Mucosa of descending colon (tissue), 3 donors: ENCODE measurements around the gene TRIM59. TPM values are rescaled to one million over a fixed set of nuclear protein-coding genes. Genes with fewer than 3 reads are reported as not detected.

Experiments
- ATAC-seq: fragments of 200-7000 bp; cut with Tn5 transposase; one replicate; pipeline ENCODE4 v1.9.1; 2020; ENCODE audit warnings: mild to moderate bottlenecking, moderate library complexity
- DNase-seq, 3 donors: peaks; one replicate each; pipeline ENCODE4 v3.0.0-alpha.2; 2020
- H3K36me3 ChIP-seq: fragments of 200-600 bp; one replicate; pipeline ENCODE4 v1.8.0; 2021; ENCODE audit warnings: low read depth, mild to moderate bottlenecking
- H3K4me1 ChIP-seq: fragments of 200-600 bp; one replicate; pipeline ENCODE4 v1.8.0; 2021; ENCODE audit warnings: low read depth, mild to moderate bottlenecking
- H3K4me3 ChIP-seq: fragments of 200-600 bp; one replicate; pipeline ENCODE4 v1.8.0; 2021; ENCODE audit warnings: mild to moderate bottlenecking
- H3K9me3 ChIP-seq: fragments of 200-600 bp; one replicate; pipeline ENCODE4 v1.8.0; 2021; ENCODE audit warnings: mild to moderate bottlenecking
- CTCF ChIP-seq: fragments of 200-600 bp; IDR thresholded peaks from one replicate; pipeline ENCODE4 v1.8.0; 2022; ENCODE audit warnings: antibody characterized with exemption, mild to moderate bottlenecking
- intact Hi-C, 2 donors: fragments of 100-400 bp; cut with DNase I in 1 of 2; cut with micrococcal nuclease in 1 of 2; formaldehyde crosslinking; loops; one replicate each; pipeline versions ENCODE4 v1.11.0 to v1.11.1; 2022; cut with DNase I, micrococcal nuclease
- total RNA-seq, 3 donors: library from RNA; stranded (reverse); fragmentation: NEBNext Ultra II Directional in 2 of 3; extraction: Animal tissue kit (Norgen Biotek cat#: 25700) in 2 of 3; gene quantifications; one replicate each; pipeline versions ENCODE4 v1.2.1 to v1.2.4, GENCODE V29; 2021 to 2023
- donor health status: DM: no; HTN: no; CAD: no; lungs with moderate emphysema.
- donor health status: DM: no; HTN: no; CAD: no.
- donor health status: DM: no; HTN: yes; CAD: no.

The TRIM59 gene
- total RNA-seq, 3 donors from 2014 or later, result 5.3 to 7.2 (median 6.0) TPM

GRCh38 chr3:160435747-160436146 lies 13.8 kb downstream of the TRIM59 start:
- intact Hi-C loops, result no loop called here
- ATAC-seq (no peak), DNase-seq (no peak)
- TF ChIP-seq CTCF, result no peak
- Histone ChIP-seq H3K4me3 (no peak overlapping the region), H3K4me1 (no peaks in the 10 kb centered on the region), H3K9me3 (no peaks in the 10 kb centered on the region), H3K36me3 (peaks cover 8% of the 10 kb centered on the region)

- peaks cover 8% of the 10 kb centered on the region for H3K36me3 ChIP-seq
- ATAC-seq (no peak), DNase-seq (no peak)
- H3K4me3 ChIP-seq, result no peak overlapping the region
- no peaks in the 10 kb centered on the region for H3K9me3 ChIP-seq
- intact Hi-C loops, result no loop called here
- H3K4me1 ChIP-seq, result no peaks in the 10 kb centered on the region
- TF ChIP-seq CTCF, result no peak
Measured at GRCh38 chr3:160435095-160435494, 14.5 kb downstream of the TRIM59 start.

GRCh38 chr3:160434071-160434470 lies 15.5 kb downstream of the TRIM59 start:
- Histone ChIP-seq H3K4me3 (no peak overlapping the region), H3K4me1 (no peaks in the 10 kb centered on the region), H3K36me3 (peaks cover 11% of the 10 kb centered on the region), H3K9me3 (no peaks in the 10 kb centered on the region)
- intact Hi-C loops, result no loop called here
- ATAC-seq (no peak), DNase-seq (no peak)
- TF ChIP-seq CTCF, result no peak

GRCh38 chr3:160427832-160428424 lies 21.7 kb downstream of the TRIM59 start:
- no peaks in the 10 kb centered on the region for H3K4me1 ChIP-seq
- ATAC-seq (no peak), DNase-seq (no peak)
- intact Hi-C loops, result no loop called here
- H3K9me3 ChIP-seq, result no peaks in the 10 kb centered on the region
- H3K4me3 ChIP-seq, result no peak overlapping the region
- H3K36me3 ChIP-seq, result peaks cover 8% of the 10 kb centered on the region
- TF ChIP-seq CTCF, result no peak

- intact Hi-C loops, result loop anchor here (10.0 kb wide), 1 partner anchor 383 kb away; no protein-coding TSS in a partner anchor
- no peak for ATAC-seq
- H3K4me3 ChIP-seq, result no peak overlapping the region
- H3K36me3 ChIP-seq, result no peaks in the 10 kb centered on the region
- DNase-seq, result no peak
- no peak for TF ChIP-seq CTCF
- no peaks in the 10 kb centered on the region for H3K4me1 ChIP-seq
- H3K9me3 ChIP-seq, result no peaks in the 10 kb centered on the region
Measured at GRCh38 chr3:160417311-160417710, 32.3 kb downstream of the TRIM59 start.
